ENCODE data around the gene BAZ1A. TPM values are rescaled to one million over a fixed set of nuclear protein-coding genes. Genes with fewer than 3 reads are reported as not detected.
A peak's percentile ranks its signal among the peaks of the same experiment; 100 is the strongest.
"Not testable (repeated sequence)": the region's sequence is repeated elsewhere in the genome, so short reads cannot be mapped to it uniquely, and the experiment has no call there.

Gene BAZ1A
- total RNA-seq, 1 experiment from 2014 or later: 17.3 TPM

GRCh38 chr14:34741840-34742239, 133.3 kb downstream of the BAZ1A start:
- intact Hi-C loops (cut with micrococcal nuclease; ENCODE audit: unreplicated experiment): no loop called here
- Histone ChIP-seq H3K36me3 (ENCODE audit: low read depth) (no peaks in the 10 kb centered on the region), H3K4me1 (replicated peaks; ENCODE audit: insufficient read depth) (no peaks in the 10 kb centered on the region; the same call in 1 of the 2 replicates), H2AFZ (no peak overlapping the region), H3K27ac (no peak overlapping the region), H3K79me2 (ENCODE audit: low read depth) (no peaks in the 10 kb centered on the region), H3K27me3 (ENCODE audit: insufficient read depth, low read depth) (no peaks in the 10 kb centered on the region), H3F3A (ENCODE audit: insufficient read depth, low read depth) (no peaks in the 10 kb centered on the region), H3K9me3 (ENCODE audit: insufficient read depth, low read depth) (no peaks in the 10 kb centered on the region), H3K9me2 (ENCODE audit: insufficient read depth) (no peaks in the 10 kb centered on the region), H4K20me1 (ENCODE audit: insufficient read depth) (no peaks in the 10 kb centered on the region), H3K4me2 (no peak overlapping the region), H3K4me3 (no peak overlapping the region)
- BruUV-seq (replicated peaks): no TSS peak
- ChIA-PET CTCF (interaction anchor here (1.0 kb wide), 1 partner anchor 19 kb away, joined by 3 read pairs; no protein-coding TSS in a partner anchor), POLR2A (ENCODE audit: unreplicated experiment) (no interaction called here)
- TF ChIP-seq EZH2 (IDR thresholded peaks at IDR 0.05; ENCODE audit: low read depth) (no peak), CTCF (conservative IDR thresholded peaks at IDR 0.05) (no peak)
- DNase-seq: no peak

GRCh38 chr14:34740139-34740538, 135.0 kb downstream of the BAZ1A start:
- intact Hi-C loops (cut with micrococcal nuclease; ENCODE audit: unreplicated experiment); DNase-seq; H3K27ac ChIP-seq; POLR2A ChIA-PET (ENCODE audit: unreplicated experiment); H3K4me2 ChIP-seq; H3F3A ChIP-seq (ENCODE audit: insufficient read depth, low read depth); H3K79me2 ChIP-seq (ENCODE audit: low read depth); H3K4me1 ChIP-seq (replicated peaks; ENCODE audit: insufficient read depth); H2AFZ ChIP-seq; H3K27me3 ChIP-seq (ENCODE audit: insufficient read depth, low read depth); CTCF ChIA-PET; H3K4me3 ChIP-seq; BruUV-seq (replicated peaks); H3K36me3 ChIP-seq (ENCODE audit: low read depth); H3K9me3 ChIP-seq (ENCODE audit: insufficient read depth, low read depth); H3K9me2 ChIP-seq (ENCODE audit: insufficient read depth); H4K20me1 ChIP-seq (ENCODE audit: insufficient read depth): not testable (repeated sequence)

- Histone ChIP-seq H3K4me1 (replicated peaks; ENCODE audit: insufficient read depth) (peaks cover 25% of the 10 kb centered on the region), H3F3A (ENCODE audit: insufficient read depth, low read depth) (peaks cover 14% of the 10 kb centered on the region; the same call in 1 of the 2 replicates)
- H2AFZ ChIP-seq; POLR2A ChIA-PET (ENCODE audit: unreplicated experiment); H4K20me1 ChIP-seq (ENCODE audit: insufficient read depth); H3K9me2 ChIP-seq (ENCODE audit: insufficient read depth); H3K79me2 ChIP-seq (ENCODE audit: low read depth); BruUV-seq (replicated peaks); DNase-seq; H3K27me3 ChIP-seq (ENCODE audit: insufficient read depth, low read depth); H3K27ac ChIP-seq; CTCF ChIA-PET; H3K36me3 ChIP-seq (ENCODE audit: low read depth); H3K4me2 ChIP-seq; H3K9me3 ChIP-seq (ENCODE audit: insufficient read depth, low read depth); H3K4me3 ChIP-seq; intact Hi-C loops (cut with micrococcal nuclease; ENCODE audit: unreplicated experiment): not testable (repeated sequence)
Measured at GRCh38 chr14:34737079-34737478, 138.1 kb downstream of the BAZ1A start.

GRCh38 chr14:34733245-34733644, 141.9 kb downstream of the BAZ1A start:
- no peaks in the 10 kb centered on the region for H3K36me3 ChIP-seq (ENCODE audit: low read depth)
- H3K4me3 ChIP-seq: no peak overlapping the region
- POLR2A ChIA-PET (ENCODE audit: unreplicated experiment): interaction anchor here (0.6 kb wide), 3 partner anchors 21 to 218 kb away, joined by 4 to 17 read pairs (median 8); no protein-coding TSS in a partner anchor
- H3K9me2 ChIP-seq (ENCODE audit: insufficient read depth): no peaks in the 10 kb centered on the region
- TF ChIP-seq EZH2 (IDR thresholded peaks at IDR 0.05; ENCODE audit: low read depth) (no peak), CTCF (conservative IDR thresholded peaks at IDR 0.05) (no peak)
- peak overlapping the region; percentile 74 for H3K4me2 ChIP-seq
- no peaks in the 10 kb centered on the region for H4K20me1 ChIP-seq (ENCODE audit: insufficient read depth)
- H3F3A ChIP-seq (ENCODE audit: insufficient read depth, low read depth): peaks cover 14% of the 10 kb centered on the region; the same call in 1 of the 2 replicates
- H3K79me2 ChIP-seq (ENCODE audit: low read depth): no peaks in the 10 kb centered on the region
- BruUV-seq (replicated peaks): no TSS peak
- CTCF ChIA-PET: interaction anchor here (0.5 to 0.7 kb wide), 5 partner anchors 10 to 608 kb away, joined by 3 to 7 read pairs (median 3); no protein-coding TSS in a partner anchor
- H3K27me3 ChIP-seq (ENCODE audit: insufficient read depth, low read depth): no peaks in the 10 kb centered on the region
- H2AFZ ChIP-seq: no peak overlapping the region
- peaks cover 26% of the 10 kb centered on the region for H3K4me1 ChIP-seq (replicated peaks; ENCODE audit: insufficient read depth)
- DNase-seq: peak; percentile 12 to 86
- peak overlapping the region; percentile 68 for H3K27ac ChIP-seq
- no peaks in the 10 kb centered on the region for H3K9me3 ChIP-seq (ENCODE audit: insufficient read depth, low read depth)
- intact Hi-C loops (cut with micrococcal nuclease; ENCODE audit: unreplicated experiment): no loop called here
